NOMO-1 treated with dmso at 0.1 percent for 144 hours (cell line): ENCODE data around the gene PSG1.
"Not testable (repeated sequence)": the region's sequence is repeated elsewhere in the genome, so short reads cannot be mapped to it uniquely, and the experiment has no call there.

ENCODE experiments used
- DNase-seq: peaks from one replicate; lab custom pipeline; 2025; ENCODE audit not compliant: unreplicated experiment; lab: John Stamatoyannopoulos, UW

PSG1 gene

DNA sequence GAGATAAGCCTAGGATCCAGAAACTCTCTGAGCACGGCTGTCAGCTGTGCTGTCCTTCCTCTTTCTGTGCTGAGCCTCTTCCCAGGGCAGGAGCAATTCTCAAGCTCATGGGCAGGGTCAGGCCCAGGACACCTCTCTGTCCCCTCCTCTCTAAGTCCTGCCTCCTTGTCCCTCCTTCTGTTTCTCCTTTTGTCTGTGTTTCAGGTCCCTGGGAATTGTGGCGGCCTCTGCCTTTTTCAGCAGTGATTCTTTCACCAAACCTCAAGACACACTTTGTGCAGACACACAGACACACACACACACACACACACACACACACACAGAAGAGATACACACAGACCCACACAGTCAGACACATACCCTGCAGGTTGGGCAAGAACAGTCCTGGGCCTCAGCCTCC lies at the start of gene PSG1:
PSG1 (minus strand) TSS at position 101 of the 400 bp plus-strand sequence. CDS start 132 bp downstream, outside the sequence.
- DNase-seq, result no peak

DNA sequence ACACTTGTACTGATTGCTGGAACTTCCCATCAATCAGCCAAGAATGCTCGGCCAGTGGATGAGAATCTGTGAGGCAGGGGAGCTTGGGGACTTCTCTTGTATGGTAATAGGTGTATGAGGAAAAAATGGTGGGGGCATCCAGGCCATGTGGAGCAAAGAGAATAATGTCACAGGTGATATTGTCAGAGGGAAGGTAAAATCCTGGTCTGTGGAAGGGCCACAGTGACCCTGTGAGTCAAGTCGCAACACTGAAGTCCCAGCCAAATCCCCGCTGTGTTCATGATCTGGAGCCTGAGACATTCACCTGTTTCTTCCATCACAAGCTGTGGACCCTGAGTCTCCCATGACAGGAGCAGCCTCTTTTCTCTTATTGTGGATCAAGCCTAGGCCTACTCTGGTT lies 49.4 kb upstream of the PSG1 start:
- no peak for DNase-seq

DNA sequence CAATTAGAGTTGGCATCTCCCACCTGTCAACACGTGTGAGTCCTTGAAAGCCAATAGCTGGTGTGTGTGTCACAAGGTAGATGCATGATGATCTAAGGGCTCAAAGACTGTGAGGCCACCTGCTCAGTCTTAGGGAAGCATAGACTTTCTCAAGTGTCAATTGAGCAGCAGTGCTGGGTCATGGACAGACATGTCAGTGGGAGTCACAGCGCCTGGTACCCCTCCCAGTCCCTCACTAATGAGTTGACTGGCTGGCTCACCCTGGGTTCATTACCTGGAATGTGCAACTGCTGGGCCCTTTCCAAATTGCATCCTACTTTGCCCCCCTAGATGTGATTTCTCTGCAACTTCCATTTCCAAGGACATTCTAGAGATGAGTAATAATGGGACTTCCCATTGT lies 47.3 kb upstream of the PSG1 start:
- no peak for DNase-seq

DNA sequence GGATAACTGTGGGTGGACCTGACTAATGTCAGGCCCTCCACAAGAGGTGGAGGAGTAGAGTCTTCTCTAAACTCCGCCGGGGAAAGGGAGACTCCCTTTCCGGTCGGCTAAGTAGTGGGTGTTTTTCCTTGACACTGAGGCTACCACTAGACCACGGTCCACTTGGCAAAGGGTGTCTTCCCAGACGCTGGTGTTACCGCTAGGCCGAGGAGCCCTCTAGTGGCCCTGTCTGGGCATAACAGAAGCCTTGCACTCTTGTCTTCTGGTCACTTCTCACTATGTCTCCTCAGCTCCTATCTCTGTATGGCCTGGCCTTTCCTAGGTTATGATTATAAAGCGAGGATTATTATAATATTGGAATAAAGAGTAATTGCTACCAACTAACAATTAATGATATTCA lies 43.6 kb upstream of the PSG1 start:
- DNase-seq, result not testable (repeated sequence)

DNA sequence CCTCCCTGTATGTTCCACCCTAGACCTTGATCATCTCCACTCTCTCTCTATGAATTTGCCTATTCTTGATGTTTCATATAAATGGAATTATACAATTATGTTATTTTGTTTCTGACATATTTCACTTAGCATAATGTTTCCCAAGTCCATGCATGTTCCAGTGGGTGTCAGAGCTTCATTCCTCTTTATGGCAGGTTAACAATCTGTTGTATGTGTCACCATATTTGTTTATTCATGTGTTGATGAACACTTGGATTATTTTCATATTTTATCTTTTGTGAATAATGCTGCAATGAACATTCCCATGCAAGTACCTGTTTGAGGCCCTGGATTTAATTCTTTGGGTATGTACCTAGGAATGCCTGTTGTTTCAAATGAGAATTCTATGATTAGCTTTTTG lies 41.5 kb upstream of the PSG1 start:
- DNase-seq, result not testable (repeated sequence)

DNA sequence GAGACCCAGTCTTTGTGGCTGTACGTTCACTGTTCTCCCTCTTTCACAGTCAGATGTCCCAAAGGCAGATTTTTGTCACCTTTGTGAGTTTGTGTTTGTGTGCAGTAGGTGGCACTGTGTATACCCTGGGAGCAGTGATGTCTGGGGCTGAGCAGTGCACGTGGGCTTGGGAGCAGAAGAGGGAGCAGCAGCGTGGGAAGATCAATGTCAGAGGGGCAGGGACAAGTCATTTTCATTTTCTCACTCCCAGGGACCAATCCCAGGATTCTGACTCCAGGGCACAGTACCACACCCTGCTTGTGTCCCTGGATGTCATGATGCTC lies 40.2 kb upstream of the PSG1 start:
- DNase-seq, result no peak

DNA sequence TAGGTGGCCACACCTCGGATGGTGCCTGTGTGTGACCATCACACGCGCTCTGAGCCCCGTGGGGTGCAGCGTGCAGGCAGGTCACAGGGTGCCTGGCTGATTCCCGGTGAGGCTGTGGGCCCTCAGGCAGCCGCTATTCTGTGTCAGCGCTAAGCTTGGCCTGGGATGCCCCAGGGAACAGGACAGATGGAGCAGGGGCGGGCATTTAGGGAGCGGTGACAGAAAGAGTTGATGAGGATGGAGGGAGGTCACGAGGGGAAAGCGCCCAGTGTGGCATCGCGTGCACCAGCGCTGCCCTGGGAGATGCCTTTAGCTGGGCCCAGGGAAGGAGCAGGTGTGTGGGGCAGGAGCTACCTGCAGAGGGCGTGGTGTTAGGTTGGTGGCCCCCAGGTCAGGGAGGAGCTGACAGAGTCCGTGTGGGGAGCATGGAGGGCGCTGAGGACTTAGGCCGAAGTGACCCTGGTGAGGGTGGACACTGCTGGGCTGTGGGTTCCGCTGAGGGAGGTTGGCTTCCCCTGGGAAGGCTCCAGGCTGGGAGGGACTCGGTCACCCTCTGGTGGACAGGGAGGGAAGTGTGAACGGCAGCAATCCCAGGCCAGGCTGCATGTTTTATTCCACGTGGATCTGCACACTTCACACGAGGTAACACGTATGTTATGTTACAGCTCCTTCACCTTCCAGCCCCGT lies 39.7 kb upstream of the PSG1 start:
- not testable (repeated sequence) for DNase-seq

DNA sequence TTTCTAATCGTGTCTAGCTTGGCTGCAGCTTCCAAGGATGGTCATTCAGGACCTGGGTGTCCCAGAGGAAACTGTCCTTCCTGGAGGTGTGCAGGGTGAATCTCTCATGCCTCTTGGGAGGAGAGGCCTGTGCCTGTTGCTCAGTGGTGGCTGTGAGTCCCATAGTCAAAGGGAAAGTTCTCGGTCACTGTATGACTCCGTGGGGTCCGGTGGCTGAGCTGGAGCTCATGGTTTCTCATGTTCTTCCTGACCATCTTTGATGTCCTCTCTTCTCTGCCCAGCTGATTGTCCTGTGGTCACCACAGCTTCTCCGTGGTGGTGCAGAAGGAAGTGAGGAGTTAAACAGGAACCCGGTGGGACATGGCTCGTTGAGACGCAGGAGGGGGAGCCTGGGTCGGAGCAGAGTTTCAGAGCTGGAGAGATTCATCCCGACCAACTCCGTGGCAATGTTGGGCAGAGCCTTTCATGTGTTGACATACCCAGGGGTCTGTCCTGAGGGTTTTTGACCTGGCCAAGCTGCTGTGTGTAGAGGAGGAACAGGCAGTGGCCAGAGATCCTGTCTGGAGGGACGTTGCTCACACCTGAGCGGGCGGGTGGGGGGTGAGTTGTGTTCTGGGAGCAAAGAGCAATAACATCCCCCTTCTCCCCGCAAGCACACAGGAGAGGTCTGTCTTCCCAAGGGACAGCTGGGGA lies 39.0 kb upstream of the PSG1 start:
- DNase-seq, result not testable (repeated sequence)

DNA sequence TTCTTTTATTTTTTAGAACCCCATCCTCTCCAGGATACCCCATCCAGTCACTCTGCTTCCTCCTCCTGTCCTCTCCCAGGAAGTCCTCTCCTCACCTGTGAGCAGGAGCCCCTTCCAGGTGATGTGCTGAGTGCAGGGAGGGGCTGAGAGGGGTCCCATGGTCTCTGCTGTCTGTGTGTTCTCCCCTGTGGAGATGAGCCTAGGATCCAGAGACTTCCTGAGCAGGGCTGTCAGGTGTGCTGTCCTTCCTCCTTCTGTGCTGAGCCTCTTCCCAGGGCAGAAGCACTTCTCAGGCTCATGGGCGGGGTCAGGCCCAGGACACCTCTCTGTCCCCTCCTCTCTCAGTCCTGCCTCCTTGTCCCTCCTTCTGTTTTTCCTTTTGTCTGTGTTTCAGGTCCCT lies 38.1 kb upstream of the PSG1 start, which contains the start of gene PSG6:
PSG6 (minus strand) TSS at position 261 of the 400 bp plus-strand sequence; CDS start at position 159, 102 bp downstream.
- DNase-seq, result not testable (repeated sequence)

DNA sequence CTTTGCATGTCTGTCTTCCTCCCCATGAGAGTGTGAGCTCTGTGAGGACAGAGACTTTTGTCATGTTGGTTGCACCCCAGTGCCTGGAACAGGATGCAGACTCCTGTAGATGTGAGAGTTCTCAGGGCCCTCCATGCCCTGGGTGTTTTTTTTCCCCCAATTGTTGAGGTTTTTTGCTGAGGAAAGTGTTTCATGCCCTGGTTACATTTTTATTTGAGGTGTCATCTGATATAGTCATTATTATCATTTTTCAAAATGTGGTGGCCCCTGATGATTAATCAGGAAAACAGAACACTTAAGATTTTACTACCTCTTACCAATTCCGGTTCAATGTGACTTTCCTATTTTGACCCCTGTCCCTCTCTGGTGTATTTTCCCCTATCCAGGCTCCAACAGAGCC lies 37.4 kb upstream of the PSG1 start:
- DNase-seq, result not testable (repeated sequence)

DNA sequence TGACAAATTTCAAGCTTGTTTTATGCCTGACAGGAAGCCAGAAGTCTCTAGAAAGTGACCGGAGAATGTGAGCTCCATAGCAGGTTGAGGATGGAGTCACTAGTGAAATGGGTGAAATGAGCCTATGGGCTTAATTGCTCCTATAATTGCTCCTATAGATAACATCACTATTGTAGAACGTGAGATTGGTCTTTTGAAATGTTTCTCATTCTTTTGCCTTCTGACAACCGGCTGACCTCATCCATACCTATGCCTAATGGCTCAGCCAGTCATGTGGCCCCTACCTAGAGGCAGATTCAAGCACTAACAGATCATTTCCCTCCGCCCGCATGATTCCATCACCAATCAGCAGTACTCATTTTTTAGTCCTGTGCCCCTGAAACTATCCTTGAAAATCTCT lies 34.0 kb upstream of the PSG1 start:
- not testable (repeated sequence) for DNase-seq

DNA sequence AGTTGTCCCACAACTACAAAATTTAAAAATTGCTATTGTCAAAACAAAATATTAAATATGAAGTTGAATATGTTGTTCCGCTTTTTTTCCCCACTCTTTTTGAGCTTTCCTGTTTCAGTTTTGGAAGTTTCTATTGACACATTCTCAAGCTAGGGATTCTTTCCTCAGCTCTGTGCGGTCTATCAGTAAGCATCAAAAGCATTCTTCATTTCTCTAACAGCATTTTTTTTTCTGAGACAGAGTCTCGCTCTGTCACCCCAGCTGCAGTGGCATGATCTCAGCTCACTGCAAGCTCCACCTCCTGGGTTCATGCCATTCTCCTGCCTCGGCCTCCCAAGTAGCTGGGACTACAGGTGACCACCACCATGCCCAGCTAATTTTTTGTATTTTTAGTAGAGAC lies 33.4 kb upstream of the PSG1 start:
- not testable (repeated sequence) for DNase-seq

DNA sequence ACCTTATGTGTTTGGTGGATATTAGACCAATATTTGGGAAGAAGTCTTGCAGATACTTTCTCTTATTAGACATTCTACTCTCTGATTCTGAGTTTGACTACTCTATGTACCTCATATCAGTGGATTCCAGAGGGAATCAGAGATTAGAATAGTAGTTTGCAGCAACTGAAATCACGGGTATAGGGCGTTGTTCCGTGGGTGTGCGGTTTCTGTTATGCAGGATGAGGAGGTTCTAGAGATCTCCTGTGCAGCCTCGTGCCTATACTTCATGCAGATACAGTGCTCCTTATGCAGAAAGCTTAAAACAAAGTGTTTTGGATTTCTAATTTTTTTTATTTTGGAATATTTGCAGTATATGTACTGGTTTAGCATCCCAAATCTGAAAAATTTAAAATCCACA lies 32.2 kb upstream of the PSG1 start:
- DNase-seq, result not testable (repeated sequence)

DNA sequence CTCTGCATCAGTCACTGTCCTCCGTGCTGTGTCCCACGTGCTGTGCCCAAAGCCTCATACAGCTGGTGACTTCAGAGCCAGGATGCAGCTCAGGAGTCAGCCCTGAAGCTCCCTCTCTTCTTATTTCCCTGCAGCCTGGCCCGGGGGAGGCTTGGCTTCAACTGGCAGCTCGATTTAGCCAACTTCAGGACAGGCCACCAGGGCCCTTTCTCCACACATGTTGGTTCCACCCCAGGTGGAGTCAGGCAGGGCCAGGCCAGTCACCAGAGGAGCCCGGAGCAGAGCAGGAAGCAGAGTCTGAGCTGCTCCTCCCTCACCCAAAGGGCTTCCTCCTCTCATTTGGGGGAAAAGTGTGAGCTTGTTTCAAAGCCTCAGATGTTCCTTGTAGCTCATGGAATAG lies 26.6 kb upstream of the PSG1 start:
- not testable (repeated sequence) for DNase-seq

DNA sequence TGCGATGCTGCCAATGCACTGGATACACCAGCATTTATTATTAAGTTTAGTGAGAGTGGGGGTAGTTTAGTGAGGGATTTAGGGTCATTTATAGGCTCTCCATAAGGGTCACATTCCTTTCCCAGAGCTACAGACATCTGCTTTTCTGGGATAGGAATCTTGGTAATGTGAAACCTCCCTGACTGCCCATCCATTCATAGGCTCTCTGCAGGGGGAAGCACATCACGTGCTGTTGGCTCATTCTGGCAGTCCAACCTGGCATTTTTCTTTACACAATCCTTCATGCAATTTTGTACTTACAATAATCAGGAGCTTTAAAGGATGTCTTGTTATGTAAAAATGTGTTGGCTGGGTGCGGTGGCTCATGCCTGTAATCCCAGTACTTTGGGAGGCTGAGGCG lies 21.0 kb upstream of the PSG1 start:
- DNase-seq, result not testable (repeated sequence)

DNA sequence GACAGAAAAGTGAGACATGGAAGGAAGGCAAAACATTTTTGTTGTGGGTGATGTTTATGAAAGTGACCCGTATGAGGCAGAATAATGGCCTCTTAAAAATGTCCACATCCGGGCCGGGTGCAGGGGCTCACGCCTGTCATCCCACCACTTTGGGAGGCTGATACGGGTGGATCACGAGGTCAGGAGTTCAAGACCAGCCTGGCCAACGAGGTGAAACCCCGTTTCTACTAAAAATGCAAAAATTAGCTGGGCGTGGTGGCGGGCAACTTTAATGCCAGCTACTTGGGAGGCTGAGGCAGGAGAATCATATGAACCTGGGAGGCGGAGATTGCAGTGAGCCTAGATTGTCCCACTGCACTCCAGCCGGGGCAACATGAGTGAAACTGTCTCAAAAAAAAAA lies 20.2 kb upstream of the PSG1 start:
- not testable (repeated sequence) for DNase-seq

DNA sequence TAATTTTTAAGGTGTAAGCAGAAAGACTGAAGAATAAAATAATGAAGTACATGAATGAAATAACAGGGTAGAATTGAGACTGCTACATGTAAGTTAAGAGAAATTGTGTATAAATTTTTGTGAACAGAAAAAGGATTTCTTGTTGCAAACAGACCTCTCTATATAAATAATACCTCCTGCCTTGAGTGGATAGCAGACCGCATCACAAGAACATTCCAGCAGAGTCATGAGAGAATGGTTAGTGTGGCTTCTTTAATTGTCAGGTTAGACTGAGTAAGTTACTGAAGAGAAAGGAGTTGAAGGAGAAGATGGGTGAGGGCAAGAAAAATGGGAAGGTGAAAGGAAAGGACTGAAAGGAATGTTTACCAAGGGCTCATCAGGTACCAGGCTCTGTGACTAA lies 19.6 kb upstream of the PSG1 start:
- DNase-seq, result not testable (repeated sequence)

DNA sequence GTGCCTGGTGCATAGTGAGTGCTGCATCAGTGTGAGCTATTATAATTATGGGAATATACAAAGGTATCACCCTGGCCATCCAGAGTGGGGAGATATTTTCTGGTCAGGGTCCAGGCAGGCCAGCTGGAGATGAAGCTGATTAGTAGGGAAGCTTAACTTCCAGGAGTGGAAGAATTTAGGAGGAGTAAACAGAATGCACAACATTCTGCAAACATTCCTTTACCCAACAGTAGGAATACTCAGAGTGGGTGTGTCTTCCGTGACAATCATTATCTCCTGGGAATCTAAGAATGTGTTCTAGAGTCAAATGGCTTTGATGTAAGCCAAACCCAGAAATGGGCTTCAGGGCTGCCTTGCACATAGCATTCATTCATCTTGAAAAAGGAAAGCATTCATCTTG lies 19.1 kb upstream of the PSG1 start:
- DNase-seq, result not testable (repeated sequence)

DNA sequence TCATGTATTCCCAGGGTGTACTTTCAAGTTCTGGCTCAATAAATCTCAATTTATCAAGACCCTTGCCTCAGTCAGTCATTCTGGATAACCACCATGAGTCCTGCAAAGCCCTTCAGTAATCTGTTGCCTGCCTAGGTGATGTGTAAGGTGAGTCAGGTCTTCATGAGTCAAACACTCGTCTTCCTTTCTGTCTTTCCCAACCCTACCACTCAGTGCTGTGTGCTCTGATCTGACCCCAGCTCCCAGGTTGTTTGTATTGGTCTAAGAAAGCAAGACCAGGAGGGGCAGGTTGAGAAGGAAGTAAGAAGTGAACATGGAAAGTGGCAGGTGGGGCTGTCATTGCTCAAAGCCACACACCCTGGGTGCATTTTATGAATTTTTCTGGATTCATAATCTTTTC lies 18.2 kb upstream of the PSG1 start:
- DNase-seq, result not testable (repeated sequence)

DNA sequence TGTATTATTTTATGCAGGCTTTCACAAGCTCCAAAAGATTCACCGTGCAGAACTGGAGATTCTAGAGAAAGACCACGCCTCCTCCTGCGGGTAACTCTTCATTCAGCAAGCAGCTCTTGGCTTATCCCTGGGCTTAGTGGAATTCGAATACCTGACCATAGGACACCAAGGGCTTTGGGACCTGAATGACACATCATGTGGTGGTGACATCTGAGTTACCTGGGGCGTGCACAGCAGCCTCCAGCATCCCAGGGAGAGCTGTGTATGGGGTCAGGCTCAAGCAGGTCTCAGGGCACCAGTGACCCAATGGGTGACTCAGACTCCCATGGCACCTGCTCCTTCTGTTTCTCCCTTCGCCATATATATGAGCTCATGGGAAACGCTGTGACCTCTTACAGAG lies 10.9 kb upstream of the PSG1 start:
- not testable (repeated sequence) for DNase-seq

DNA sequence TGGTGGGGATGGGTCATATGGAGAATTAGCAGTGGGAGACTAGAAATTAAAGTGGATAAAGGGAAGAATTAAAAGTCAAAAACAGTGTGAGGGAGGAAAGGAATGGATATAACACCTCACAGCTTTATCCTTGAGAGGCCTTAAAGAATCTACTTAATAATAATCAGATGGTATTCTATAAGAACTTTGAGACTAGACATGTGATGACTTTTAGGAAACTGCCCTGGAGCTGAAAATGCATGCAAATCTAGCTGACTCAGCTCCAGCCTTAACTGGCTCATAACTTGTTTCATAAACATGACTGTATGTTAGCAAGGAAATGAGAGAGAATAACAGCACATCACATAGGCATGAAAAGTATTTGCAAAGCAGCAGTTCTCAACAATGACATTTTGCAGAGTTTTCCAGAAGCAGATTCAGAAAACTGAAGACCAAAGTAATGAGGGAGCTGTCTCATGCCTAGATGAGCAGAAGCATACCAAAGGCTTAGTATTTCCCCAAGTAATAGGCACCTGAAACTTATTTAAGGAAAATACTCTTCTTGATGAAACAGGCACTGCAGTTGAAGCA lies 8.4 kb upstream of the PSG1 start:
- DNase-seq, result not testable (repeated sequence)

DNA sequence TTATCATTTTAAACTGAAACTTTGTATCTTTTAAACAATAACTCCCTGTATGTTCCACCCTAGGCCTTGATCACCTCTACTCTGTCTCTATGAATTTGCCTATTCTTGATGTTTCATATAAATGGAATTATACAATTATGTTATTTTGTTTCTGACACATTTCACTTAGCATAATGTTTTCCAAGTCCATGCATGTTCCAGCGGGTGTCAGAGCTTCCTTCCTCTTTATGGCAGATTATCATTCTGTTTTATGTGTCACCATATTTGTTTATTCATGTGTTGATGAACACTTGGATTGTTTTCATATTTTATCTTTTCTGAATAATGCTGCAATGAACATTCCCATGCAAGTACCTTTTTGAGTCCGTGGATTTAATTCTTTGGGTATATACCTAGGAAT lies 3.2 kb upstream of the PSG1 start:
- not testable (repeated sequence) for DNase-seq
